Measurements from ENCODE around the gene HEPH.

GRCh38 chrX:66262807-66263206, 98.8 kb downstream of the HEPH start:
- TF ChIP-seq CTCF (IDR thresholded peaks at IDR 0.05; ENCODE audit: low read depth, low read length): no peak
- TF ChIP-seq POLR2A (IDR thresholded peaks at IDR 0.05; ENCODE audit: extremely low read depth, insufficient read length): no peak
- TF ChIP-seq MAX (IDR thresholded peaks at IDR 0.05; ENCODE audit: low read depth, low read length): no peak

Data from NB4 (cell line).